Trophoblast cell (in vitro differentiated cells and primary cell): ENCODE measurements around the gene RNF157.

Experiments used
- DNase-seq, 2 donors: peaks; one replicate each; pipeline ENCODE4 v3.0.0-alpha.2; 2016
- H2AFZ ChIP-seq: 2 replicates; pipeline ENCODE4 v1.6.1; 2013; ENCODE audit warnings: low read length, moderate library complexity, mild to moderate bottlenecking; ENCODE audit not compliant: insufficient read depth, poor library complexity
- H2AK5ac ChIP-seq: 2 replicates; pipeline ENCODE4 v1.6.1; 2013; ENCODE audit warnings: mild to moderate bottlenecking, low read length
- H2BK120ac ChIP-seq: 2 replicates; pipeline ENCODE4 v1.6.1; 2013; ENCODE audit warnings: low read length, mild to moderate bottlenecking, moderate library complexity; ENCODE audit not compliant: insufficient read depth, poor library complexity
- H2BK12ac ChIP-seq: 2 replicates; pipeline ENCODE4 v1.6.1; 2013; ENCODE audit warnings: mild to moderate bottlenecking, low read length, moderate library complexity
- H2BK5ac ChIP-seq: 2 replicates; pipeline ENCODE4 v1.6.1; 2013; ENCODE audit warnings: low read length, low read depth, moderate library complexity, mild to moderate bottlenecking; ENCODE audit not compliant: poor library complexity
- H3K14ac ChIP-seq: 2 replicates; pipeline ENCODE4 v1.6.1; 2013; ENCODE audit warnings: mild to moderate bottlenecking, low read length
- H3K18ac ChIP-seq: 2 replicates; pipeline ENCODE4 v1.6.1; 2013; ENCODE audit warnings: mild to moderate bottlenecking, low read length
- H3K23ac ChIP-seq: 2 replicates; pipeline ENCODE4 v1.6.1; 2013; ENCODE audit warnings: low read length
- H3K27ac ChIP-seq: 2 replicates; pipeline ENCODE4 v1.5.1; 2013; ENCODE audit warnings: low read depth, mild to moderate bottlenecking, inconsistent platforms, low read length, moderate library complexity
- H3K27me3 ChIP-seq: 2 replicates; pipeline ENCODE4 v1.6.1; 2013; ENCODE audit warnings: inconsistent platforms, mild to moderate bottlenecking, low read length, moderate library complexity; ENCODE audit not compliant: insufficient read depth
- H3K36me3 ChIP-seq, 2 experiments: 1 replicate in 1 of 2; 2 replicates in 1 of 2; pipeline ENCODE4 v1.6.1; 2013; ENCODE audit warnings: low read length in 2 of 2, mild to moderate bottlenecking in 2 of 2, moderate library complexity in 1 of 2; ENCODE audit not compliant: insufficient read depth in 2 of 2, control insufficient read depth in 1 of 2
- H3K4ac ChIP-seq: 2 replicates; pipeline ENCODE4 v1.6.1; 2013; ENCODE audit warnings: low read depth, mild to moderate bottlenecking, low read length, moderate library complexity
- H3K4me1 ChIP-seq, 2 experiments: 1 replicate in 1 of 2; 2 replicates in 1 of 2; pipeline ENCODE4 v1.6.1; 2013; ENCODE audit warnings: low read length in 2 of 2, mild to moderate bottlenecking in 2 of 2, moderate library complexity in 1 of 2; ENCODE audit not compliant: insufficient read depth in 2 of 2, control insufficient read depth in 1 of 2
- H3K4me2 ChIP-seq: 2 replicates; pipeline ENCODE4 v1.6.1; 2013; ENCODE audit warnings: inconsistent platforms, mild to moderate bottlenecking, low read length, moderate library complexity
- H3K4me3 ChIP-seq: 2 replicates; pipeline ENCODE4 v1.5.1; 2013; ENCODE audit warnings: mild to moderate bottlenecking, low read depth, low read length, inconsistent platforms
- H3K79me1 ChIP-seq: one replicate; pipeline ENCODE4 v1.6.1; 2013; ENCODE audit warnings: low read length
- H3K79me2 ChIP-seq: 2 replicates; pipeline ENCODE4 v1.6.1; 2013; ENCODE audit warnings: low read length, mild to moderate bottlenecking; ENCODE audit not compliant: control insufficient read depth, insufficient read depth, poor library complexity
- H3K9ac ChIP-seq: 2 replicates; pipeline ENCODE4 v1.6.1; 2013; ENCODE audit warnings: mild to moderate bottlenecking, low read length
- H3K9me3 ChIP-seq: 2 replicates; pipeline ENCODE4 v1.6.1; 2013; ENCODE audit warnings: low read depth, mild to moderate bottlenecking, control low read depth, inconsistent platforms, low read length; ENCODE audit not compliant: insufficient read depth
- H4K12ac ChIP-seq: 2 replicates; pipeline ENCODE4 v1.6.1; 2013; ENCODE audit warnings: low read depth, mild to moderate bottlenecking, low read length, moderate library complexity
- H4K8ac ChIP-seq: 2 replicates; pipeline ENCODE4 v1.6.1; 2013; ENCODE audit warnings: low read depth, mild to moderate bottlenecking, low read length, moderate library complexity
- H4K91ac ChIP-seq: one replicate; pipeline ENCODE4 v1.6.1; 2013; ENCODE audit warnings: low read depth, mild to moderate bottlenecking, low read length, moderate library complexity
- WGBS: extraction: QIAGEN DNeasy Blood & Tissue Kit; methylation state at CpG from one replicate; pipeline ENCODE4 v1.1.7; 2013; ENCODE audit warnings: missing lambda C conversion rate; ENCODE audit not compliant: insufficient read length, insufficient coverage; ENCODE audit errors: extremely low coverage; 5-methylcytosine and 5-hydroxymethylcytosine counted together

RNF157 gene

GRCh38 chr17:76273445-76274111 lies 33.3 kb upstream of the RNF157 start:
- H2BK5ac ChIP-seq = no peak overlapping the region
- H3K4me1 ChIP-seq = peaks cover 28 to 51% of the 10 kb centered on the region in 2 experiments
- no peak overlapping the region for H3K4ac ChIP-seq
- no peaks in the 10 kb centered on the region for H3K79me2 ChIP-seq
- no peaks in the 10 kb centered on the region for H3K27me3 ChIP-seq
- no peak overlapping the region for H2AFZ ChIP-seq
- H3K23ac ChIP-seq = no peak overlapping the region
- no peak overlapping the region for H4K8ac ChIP-seq
- H2AK5ac ChIP-seq = no peak overlapping the region
- H2BK120ac ChIP-seq = no peak overlapping the region
- H3K4me3 ChIP-seq = no peak overlapping the region
- H4K12ac ChIP-seq = no peak overlapping the region
- H3K18ac ChIP-seq = no peak overlapping the region
- WGBS = no CpG with 5 or more reads among the region's 26 CpGs
- H3K9me3 ChIP-seq = no peaks in the 10 kb centered on the region
- H2BK12ac ChIP-seq = no peak overlapping the region
- peaks cover 13 to 17% of the 10 kb centered on the region in 2 experiments for H3K36me3 ChIP-seq
- no peak overlapping the region for H4K91ac ChIP-seq
- H3K4me2 ChIP-seq = no peak overlapping the region
- H3K9ac ChIP-seq = no peak overlapping the region
- no peak for DNase-seq
- no peak overlapping the region for H3K14ac ChIP-seq
- H3K27ac ChIP-seq = no peak overlapping the region
- peaks cover 19% of the 10 kb centered on the region for H3K79me1 ChIP-seq

GRCh38 chr17:76272541-76273444 lies 32.5 kb upstream of the RNF157 start:
- H3K23ac ChIP-seq = no peak overlapping the region
- no peaks in the 10 kb centered on the region for H3K79me2 ChIP-seq
- WGBS = no CpG with 5 or more reads among the region's 19 CpGs
- H2AFZ ChIP-seq = no peak overlapping the region
- H2BK120ac ChIP-seq = no peak overlapping the region
- H2BK12ac ChIP-seq = no peak overlapping the region
- H2BK5ac ChIP-seq = no peak overlapping the region
- H3K4ac ChIP-seq = no peak overlapping the region
- H3K4me2 ChIP-seq = no peak overlapping the region
- peak overlapping the region; percentile 31 for H4K91ac ChIP-seq
- no peak overlapping the region for H3K27ac ChIP-seq
- peaks cover 13 to 17% of the 10 kb centered on the region in 2 experiments for H3K36me3 ChIP-seq
- no peak overlapping the region for H3K18ac ChIP-seq
- H4K8ac ChIP-seq = no peak overlapping the region
- peaks cover 25% of the 10 kb centered on the region for H3K79me1 ChIP-seq
- H3K4me1 ChIP-seq = peaks cover 32 to 55% of the 10 kb centered on the region in 2 experiments
- peak in 1 of 2 donors; percentile 40 for DNase-seq
- no peak overlapping the region for H4K12ac ChIP-seq
- no peaks in the 10 kb centered on the region for H3K9me3 ChIP-seq
- no peak overlapping the region for H3K9ac ChIP-seq
- no peak overlapping the region for H2AK5ac ChIP-seq
- no peaks in the 10 kb centered on the region for H3K27me3 ChIP-seq
- H3K4me3 ChIP-seq = no peak overlapping the region
- no peak overlapping the region for H3K14ac ChIP-seq

DNA sequence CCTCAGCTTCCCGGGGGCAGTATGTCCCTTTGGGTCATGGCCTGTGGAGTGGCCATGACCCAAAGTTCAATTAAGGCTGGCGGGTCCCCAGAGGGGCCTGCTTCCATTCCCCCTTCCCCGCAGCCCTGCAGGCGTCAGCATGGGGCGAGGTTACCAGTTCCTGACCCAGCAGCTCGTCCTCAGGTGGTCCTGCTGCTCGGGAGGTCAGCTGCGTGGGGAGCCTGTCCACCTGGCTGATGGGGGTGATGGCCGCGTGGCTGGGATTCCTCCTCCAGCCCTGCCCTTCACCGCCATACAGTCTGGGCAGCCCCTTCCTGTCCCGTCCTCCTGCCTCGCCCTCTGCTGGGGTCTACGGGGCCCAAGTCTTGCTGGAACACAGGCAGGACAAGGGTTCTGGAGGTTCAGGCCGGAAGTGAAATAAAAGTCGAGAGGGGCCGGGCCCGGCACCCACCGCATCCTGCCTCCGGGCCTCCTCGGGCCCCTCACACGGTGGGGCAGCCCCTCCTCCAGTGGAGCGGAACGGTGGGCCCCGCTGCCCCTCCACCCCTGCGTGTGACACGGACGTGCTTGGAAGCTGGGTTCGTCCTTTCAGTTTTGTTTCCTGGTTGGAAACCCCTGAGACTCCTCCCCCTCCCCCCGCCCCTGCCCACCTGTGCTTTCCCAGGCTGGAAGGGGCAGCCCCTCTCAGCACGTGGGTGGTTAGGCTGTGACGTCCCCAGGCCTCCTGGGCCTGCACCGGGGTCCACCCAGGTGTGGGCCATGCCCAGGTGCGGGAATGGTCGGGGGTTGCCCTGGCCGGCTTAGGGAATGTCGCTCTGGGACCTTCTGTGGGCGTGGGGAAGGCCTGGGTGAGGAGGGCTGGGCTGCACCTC lies 31.6 kb upstream of the RNF157 start:
- H3K4me2 ChIP-seq = no peak overlapping the region
- H3K9ac ChIP-seq = no peak overlapping the region
- H2BK120ac ChIP-seq = no peak overlapping the region
- peak in 1 of 2 donors; percentile 38 for DNase-seq
- H4K91ac ChIP-seq = peak overlapping the region; percentile 31
- H2AK5ac ChIP-seq = no peak overlapping the region
- H3K27ac ChIP-seq = no peak overlapping the region
- peaks cover 32 to 55% of the 10 kb centered on the region in 2 experiments for H3K4me1 ChIP-seq
- no peak overlapping the region for H4K12ac ChIP-seq
- peaks cover 13 to 20% of the 10 kb centered on the region in 2 experiments for H3K36me3 ChIP-seq
- H3K27me3 ChIP-seq = no peaks in the 10 kb centered on the region
- no peaks in the 10 kb centered on the region for H3K9me3 ChIP-seq
- H3K18ac ChIP-seq = no peak overlapping the region
- H4K8ac ChIP-seq = peak overlapping the region; percentile 15
- no peak overlapping the region for H3K23ac ChIP-seq
- no peak overlapping the region for H3K4me3 ChIP-seq
- H2BK12ac ChIP-seq = no peak overlapping the region
- no peak overlapping the region for H2BK5ac ChIP-seq
- no peak overlapping the region for H3K14ac ChIP-seq
- no peak overlapping the region for H3K4ac ChIP-seq
- no CpG with 5 or more reads among the region's 38 CpGs for WGBS
- peaks cover 27% of the 10 kb centered on the region for H3K79me1 ChIP-seq
- H2AFZ ChIP-seq = no peak overlapping the region
- H3K79me2 ChIP-seq = no peaks in the 10 kb centered on the region
